K562 (cell line): Measurements from ENCODE around the gene MAP3K12. TPM values are rescaled to one million over a fixed set of nuclear protein-coding genes. Genes with fewer than 3 reads are reported as not detected.

Experiments used
- ATAC-seq: fragments of 200-7000 bp; cut with Tn5 transposase; 3 replicates; pipeline ENCODE4 v1.9.1; 2020; ENCODE audit warnings: moderate library complexity
- BruUV-seq: library from RNA; stranded (reverse); fragments of 400-500 nt; replicated peaks from 2 replicates; lab custom pipeline; 2021; lab: Mats Ljungman, UMichigan
- CTCF ChIA-PET: fragments of 300-600 bp; formaldehyde crosslinking; extraction: SDS; loops from one replicate; lab custom pipeline; 2021; ENCODE audit warnings: low intra/inter-chr PET ratio; lab: Yijun Ruan, JAX
- POLR2A ChIA-PET: fragments of 300-600, 350-650 bp; sonication (Branson Sonifier 250); formaldehyde crosslinking; extraction: SDS; loops from one replicate; lab custom pipeline; 2021; ENCODE audit warnings: antibody characterized with exemption, inconsistent platforms; lab: Yijun Ruan, JAX
- DNase-seq, 4 experiments: peaks; one replicate each; pipeline versions ENCODE4 v3.0.0 to v3.0.0-alpha.2; 2011 to 2018; ENCODE audit warnings: low spot score in 3 of 4, mixed read lengths in 3 of 4; ENCODE audit errors: extremely low read depth in 1 of 4
- FAIRE-seq: peaks from 2 replicates; lab custom pipeline; 2011; peaks lifted over from hg19 to GRCh38; lab: Jason Lieb, UNC
- H2AFZ ChIP-seq: 2 replicates; pipeline ENCODE4 v1.6.0; 2011; ENCODE audit warnings: low read depth, low read length, control low read depth, inconsistent platforms
- H3K27ac ChIP-seq: fragments of 200-600 bp; 3 replicates; pipeline ENCODE4 v1.8.0; 2011; ENCODE audit warnings: low read depth, mild to moderate bottlenecking, control low read depth, inconsistent platforms, low read length, moderate library complexity, mixed read lengths; ENCODE audit errors: extremely low read depth
- H3K27me3 ChIP-seq, 2 experiments: fragments of 300-600 bp in 1 of 2; 2 replicates in 1 of 2; 3 replicates in 1 of 2; pipeline versions ENCODE4 v1.6.0 to v1.8.0; 2011; ENCODE audit warnings: inconsistent platforms in 2 of 2, low read length in 2 of 2, mild to moderate bottlenecking in 1 of 2, mixed read lengths in 1 of 2, moderate library complexity in 1 of 2; ENCODE audit not compliant: control insufficient read depth in 2 of 2, insufficient read depth in 2 of 2
- H3K36me3 ChIP-seq: fragments of 300-600 bp; 3 replicates; pipeline ENCODE4 v1.8.0; 2011; ENCODE audit warnings: mild to moderate bottlenecking, low read length, inconsistent platforms; ENCODE audit not compliant: control insufficient read depth, insufficient read depth
- H3K4me1 ChIP-seq, 2 experiments: fragments of 200-600 bp in 1 of 2; replicated peaks in 1 of 2; 2 replicates in 1 of 2; 3 replicates in 1 of 2; pipeline versions ENCODE4 v1.5.1 to v1.8.0; 2011; ENCODE audit warnings: inconsistent platforms in 2 of 2, low read length in 2 of 2, mild to moderate bottlenecking in 1 of 2, mixed read lengths in 1 of 2, moderate library complexity in 1 of 2; ENCODE audit not compliant: control insufficient read depth in 2 of 2, insufficient read depth in 2 of 2
- H3K4me2 ChIP-seq: 2 replicates; pipeline ENCODE4 v1.6.1; 2011; ENCODE audit warnings: low read length, control low read depth, inconsistent platforms, mixed read lengths; ENCODE audit not compliant: insufficient read depth
- H3K4me3 ChIP-seq: fragments of 200-600 bp; sonication (generic), shearing (Covaris generic); 2 replicates; pipeline ENCODE4 v1.5.1; 2016; ENCODE audit warnings: control low read depth, inconsistent platforms
- H3K79me2 ChIP-seq: fragments of 200-600 bp; 3 replicates; pipeline ENCODE4 v1.8.0; 2011; ENCODE audit warnings: low read length, inconsistent platforms; ENCODE audit not compliant: control insufficient read depth, insufficient read depth
- H3K9ac ChIP-seq, 2 experiments: 2 replicates each; pipeline versions ENCODE4 v1.6.0 to v1.6.1; 2011; ENCODE audit warnings: low read depth in 2 of 2, low read length in 2 of 2, control low read depth in 1 of 2, inconsistent platforms in 1 of 2, mild to moderate bottlenecking in 1 of 2, mixed read lengths in 1 of 2; ENCODE audit not compliant: insufficient read depth in 1 of 2
- H3K9me1 ChIP-seq: one replicate; pipeline ENCODE4 v1.6.0; 2011; ENCODE audit warnings: inconsistent platforms, mild to moderate bottlenecking, low read length, moderate library complexity; ENCODE audit not compliant: control insufficient read depth, insufficient read depth
- H3K9me3 ChIP-seq: replicated peaks from 2 replicates; pipeline ENCODE4 v1.5.1; 2011; ENCODE audit warnings: low read depth, low read length, inconsistent platforms; ENCODE audit not compliant: control insufficient read depth, insufficient read depth
- H4K20me1 ChIP-seq: replicated peaks from 2 replicates; pipeline ENCODE4 v1.6.1; 2011; ENCODE audit warnings: low read length, inconsistent platforms, mixed read lengths; ENCODE audit not compliant: control insufficient read depth, insufficient read depth
- CREBBP ChIP-seq: IDR thresholded peaks from one replicate; pipeline ENCODE4 v1.6.1; 2012; ENCODE audit warnings: low read depth, mild to moderate bottlenecking, control low read depth, inconsistent platforms, low read length
- HOXB6 ChIP-seq: fragments of 250-450 bp; sonication (Bioruptor Pico); IDR thresholded peaks from 2 replicates; pipeline ENCODE4 v1.5.1; 2022; ENCODE audit warnings: mild to moderate bottlenecking, borderline replicate concordance
- SMC3 ChIP-seq: conservative IDR thresholded peaks from 2 replicates; pipeline ENCODE4 v1.6.1; 2011; ENCODE audit warnings: low read depth, low read length, improper control_type of control experiment; ENCODE audit not compliant: insufficient read depth
- ZBTB34 ChIP-seq: fragments of 250-450 bp; sonication (Bioruptor Pico); IDR thresholded peaks from 2 replicates; pipeline ENCODE4 v1.8.0; 2021; ENCODE audit warnings: mild to moderate bottlenecking, moderate library complexity
- WGBS: fragments of 100-300 bp; shearing (Covaris generic); methylation state at CpG from one replicate; pipeline ENCODE4 v1.1.6; 2016; ENCODE audit warnings: low coverage, mixed read lengths; ENCODE audit not compliant: insufficient coverage; ENCODE audit errors: missing lambda C conversion rate; 5-methylcytosine and 5-hydroxymethylcytosine counted together
- in situ Hi-C: fragments of 300-500 bp; cut with MboI; formaldehyde crosslinking; loops from 4 replicates; pipeline ENCODE4 v1.15.0; 2018; ENCODE audit warnings: inconsistent platforms, mixed read lengths
- intact Hi-C: fragments of 100-400 bp; cut with micrococcal nuclease; formaldehyde crosslinking; loops from 2 replicates; pipeline ENCODE4 v1.14.2; 2022
- polyA plus RNA-seq, 8 experiments: library from polyadenylated mRNA; depleted of rRNA in 4 of 8; stranded (reverse) in 5 of 8; unstranded in 3 of 8; fragments of >200 nt; fragmentation: Nextera tagmentation in 2 of 8; fragmentation: Illumina TruSeq in 1 of 8; extraction: Ambion mirVana in 2 of 8; extraction: Trizol in 1 of 8; gene quantifications; 2 replicates each; pipeline versions ENCODE4 v1.2.1 to v1.2.3, GENCODE V29; 2011 to 2014; ENCODE audit warnings: inconsistent platforms in 1 of 8, missing spikeins in 1 of 8
- total RNA-seq, 7 experiments: library from RNA; depleted of rRNA in 6 of 7; stranded (reverse); fragments of >200 nt in 6 of 7; fragmentation: Illumina TruSeq in 2 of 7; extraction: Trizol in 2 of 7; gene quantifications; 2 replicates each; pipeline versions ENCODE4 v1.2.1 to v1.2.3, GENCODE V29; 2011 to 2021; ENCODE audit warnings: low replicate concordance in 1 of 7

The MAP3K12 gene
- total and polyA plus RNA-seq, 9 of the 15 experiments (the other 6 are each of a cell fraction or from before 2014, with no cell fraction given): 0.10 to 2.4 (median 1.6) TPM

GRCh38 chr12:53524476-53524875 is 25.2 kb upstream of the MAP3K12 start:
- TF ChIP-seq ZBTB34 (CRISPR knock-in tag) (no peak), SMC3 (no peak), HOXB6 (CRISPR knock-in tag) (no peak), CREBBP (no peak)
- DNase-seq (no peak), ATAC-seq (no peak), FAIRE-seq (no peak)
- in situ Hi-C loops: no loop called here
- Histone ChIP-seq H4K20me1 (no peaks in the 10 kb centered on the region), H3K9ac (peak overlapping the region in 1 of 2 experiments; percentile 43; a peak in 1 of 4 replicates), H3K9me1 (no peaks in the 10 kb centered on the region), H3K27me3 (no peaks in the 10 kb centered on the region), H3K4me1 (peaks cover 0 to 4% of the 10 kb centered on the region in 2 experiments; a peak in 2 of 5 replicates), H3K79me2 (no peaks in the 10 kb centered on the region), H3K36me3 (peaks cover 42% of the 10 kb centered on the region; the same call in 2 of the 3 replicates), H3K27ac (no peak overlapping the region), H3K9me3 (no peaks in the 10 kb centered on the region), H3K4me3 (no peak overlapping the region), H3K4me2 (no peak overlapping the region), H2AFZ (no peak overlapping the region)
- CTCF ChIA-PET: no interaction called here
- no TSS peak for BruUV-seq
- intact Hi-C loops: no loop called here
- 92% methylated on average over 13 of the region's 13 CpGs for WGBS
- POLR2A ChIA-PET: interaction anchor here (0.5 kb wide), 1 partner anchor 206 kb away, joined by 4 read pairs; no protein-coding TSS in a partner anchor
